K562 (cell line): ENCODE measurements around the gene CYP11A1. TPM values are rescaled to one million over a fixed set of nuclear protein-coding genes. Genes with fewer than 3 reads are reported as not detected.

Experiments used
- ELF4 ChIP-seq: fragments of 450-650 bp; formaldehyde crosslinking; IDR thresholded peaks from 2 replicates; pipeline ENCODE4 v1.4.0; 2022; ENCODE audit warnings: missing genetic modification characterization
- HCFC1 ChIP-seq: IDR thresholded peaks from 2 replicates; pipeline ENCODE4 v1.6.1; 2012; ENCODE audit warnings: low read depth, low read length, improper control_type of control experiment
- MAFF ChIP-seq: IDR thresholded peaks from 2 replicates; pipeline ENCODE4 v1.6.1; 2012; ENCODE audit warnings: low read length, improper control_type of control experiment
- MTA2 ChIP-seq: fragments of 450-650 bp; IDR thresholded peaks from 2 replicates; pipeline ENCODE4 v1.6.1; 2016; ENCODE audit warnings: low read depth
- RAD21 ChIP-seq, 2 experiments: fragments of 250-450 bp in 1 of 2; fragments of 450-650 bp in 1 of 2; sonication (Bioruptor Pico) in 1 of 2; formaldehyde crosslinking in 1 of 2; IDR thresholded peaks in 1 of 2; conservative IDR thresholded peaks in 1 of 2; 2 replicates each; pipeline versions ENCODE4 v1.4.0 to v1.8.0; 2020 to 2022; ENCODE audit warnings: mild to moderate bottlenecking in 2 of 2, moderate library complexity in 1 of 2
- SAP30 ChIP-seq: fragments of 200-600 bp; sonication (generic); IDR thresholded peaks from 2 replicates; pipeline ENCODE4 v1.6.1; 2012; ENCODE audit warnings: borderline replicate concordance, low read depth, mild to moderate bottlenecking, moderate library complexity, low read length, control low read depth, inconsistent platforms; ENCODE audit not compliant: insufficient read depth, poor library complexity, severe bottlenecking
- SREBF2 ChIP-seq: sonication (generic); formaldehyde crosslinking; IDR thresholded peaks from 2 replicates; pipeline ENCODE4 v1.4.0; 2020; ENCODE audit warnings: mild to moderate bottlenecking, missing genetic modification reagents
- SRSF3 ChIP-seq: fragments of 200-400 bp; formaldehyde crosslinking; IDR thresholded peaks from 2 replicates; pipeline ENCODE4 v1.6.1; 2016; ENCODE audit warnings: mild to moderate bottlenecking, low read length, moderate library complexity; ENCODE audit not compliant: insufficient read depth
- TCF3 ChIP-seq: sonication (generic); formaldehyde crosslinking; IDR thresholded peaks from 2 replicates; pipeline ENCODE4 v1.4.0; 2020; ENCODE audit warnings: mild to moderate bottlenecking, missing genetic modification reagents
- YY1 ChIP-seq, 3 experiments: IDR thresholded peaks; 2 replicates each; pipeline ENCODE4 v1.6.1; 2011; ENCODE audit warnings: low read length in 2 of 3, mild to moderate bottlenecking in 2 of 3, moderate library complexity in 2 of 3, borderline replicate concordance in 1 of 3, control low read depth in 1 of 3, low read depth in 1 of 3; ENCODE audit not compliant: insufficient read depth in 3 of 3, insufficient replicate concordance in 2 of 3, control insufficient read depth in 1 of 3, insufficient read length in 1 of 3; ENCODE audit errors: extremely low read depth in 1 of 3
- ZNF583 ChIP-seq: fragments of 250-450 bp; sonication (Bioruptor Pico); IDR thresholded peaks from 2 replicates; pipeline ENCODE4 v1.4.0; 2020
- polyA plus RNA-seq, 8 experiments: library from polyadenylated mRNA; depleted of rRNA in 4 of 8; stranded (reverse) in 5 of 8; unstranded in 3 of 8; fragments of >200 nt; fragmentation: Nextera tagmentation in 2 of 8; fragmentation: Illumina TruSeq in 1 of 8; extraction: Ambion mirVana in 2 of 8; extraction: Trizol in 1 of 8; gene quantifications; 2 replicates each; pipeline versions ENCODE4 v1.2.1 to v1.2.3, GENCODE V29; 2011 to 2014; ENCODE audit warnings: inconsistent platforms in 1 of 8, missing spikeins in 1 of 8
- total RNA-seq, 7 experiments: library from RNA; depleted of rRNA in 6 of 7; stranded (reverse); fragments of >200 nt in 6 of 7; fragmentation: Illumina TruSeq in 2 of 7; extraction: Trizol in 2 of 7; gene quantifications; 2 replicates each; pipeline versions ENCODE4 v1.2.1 to v1.2.3, GENCODE V29; 2011 to 2021; ENCODE audit warnings: low replicate concordance in 1 of 7
- TF ChIP-seq, protein P1 (sequence below): fragments of 450-650 bp; IDR thresholded peaks from 2 replicates; pipeline ENCODE4 v1.6.1; 2016; ENCODE audit warnings: mild to moderate bottlenecking
- TF ChIP-seq, protein P2 (sequence below): fragments of 250-450 bp; sonication (Bioruptor Pico); IDR thresholded peaks from 2 replicates; pipeline ENCODE4 v1.8.0; 2022; ENCODE audit warnings: inconsistent platforms

Gene CYP11A1
- total and polyA plus RNA-seq, 9 of the 15 experiments (the other 6 are each of a cell fraction or from before 2014, with no cell fraction given), result 0.06 to 0.24 (median 0.10) TPM; not detected in 4

DNA sequence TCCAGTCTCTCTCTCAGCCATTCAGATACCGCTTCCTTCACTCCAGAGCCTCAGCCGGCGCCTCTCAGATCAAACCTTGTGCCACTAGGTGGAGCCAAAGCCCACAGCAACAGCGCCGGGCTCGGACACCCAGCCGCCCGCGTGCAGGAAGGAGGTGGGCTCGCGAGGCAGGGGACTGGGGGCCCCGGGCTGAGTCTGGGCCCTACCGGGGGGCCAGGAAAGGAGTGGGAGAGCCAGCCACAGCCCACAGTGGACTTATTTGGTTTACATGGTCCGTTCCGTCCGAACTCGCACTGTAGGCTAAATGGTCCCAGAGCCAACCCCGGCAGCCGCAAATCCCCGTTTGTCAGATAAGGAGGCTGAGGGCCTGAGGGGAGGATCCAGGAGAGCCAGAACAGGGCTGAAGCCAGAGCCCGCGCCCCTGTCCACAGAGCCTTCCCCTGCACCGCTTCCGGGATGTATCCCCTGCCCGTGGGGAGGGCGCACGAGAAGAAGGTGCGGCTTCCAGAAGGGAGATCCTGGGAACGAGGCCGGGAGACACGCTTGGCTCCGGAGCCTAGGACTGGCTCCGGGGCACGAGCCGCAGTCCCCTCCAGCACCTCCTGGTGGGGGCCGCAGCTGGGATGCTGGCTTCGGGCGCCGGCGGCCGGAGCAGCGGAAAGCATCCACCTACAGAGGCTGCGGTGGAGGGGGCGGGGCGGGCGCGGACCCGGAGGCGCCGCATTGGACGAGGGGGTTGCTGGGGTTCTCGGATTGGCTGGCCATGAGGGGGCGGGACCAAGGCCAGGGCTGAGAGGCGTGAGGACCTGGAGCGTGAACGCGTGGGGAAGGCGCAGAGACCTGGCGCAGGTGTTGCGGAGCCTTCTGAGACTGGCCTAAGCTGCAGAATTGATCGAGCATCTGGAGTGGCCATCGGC, 6.5 kb upstream of the CYP11A1 start (continued):
- no peak for TF ChIP-seq ELF4
- TF ChIP-seq TCF3 (CRISPR knock-in tag), result no peak
- TF ChIP-seq SRSF3, result no peak
- peak; percentile 43 for TF ChIP-seq SAP30
- TF ChIP-seq MAFF, result no peak
- TF ChIP-seq, protein P1, sequence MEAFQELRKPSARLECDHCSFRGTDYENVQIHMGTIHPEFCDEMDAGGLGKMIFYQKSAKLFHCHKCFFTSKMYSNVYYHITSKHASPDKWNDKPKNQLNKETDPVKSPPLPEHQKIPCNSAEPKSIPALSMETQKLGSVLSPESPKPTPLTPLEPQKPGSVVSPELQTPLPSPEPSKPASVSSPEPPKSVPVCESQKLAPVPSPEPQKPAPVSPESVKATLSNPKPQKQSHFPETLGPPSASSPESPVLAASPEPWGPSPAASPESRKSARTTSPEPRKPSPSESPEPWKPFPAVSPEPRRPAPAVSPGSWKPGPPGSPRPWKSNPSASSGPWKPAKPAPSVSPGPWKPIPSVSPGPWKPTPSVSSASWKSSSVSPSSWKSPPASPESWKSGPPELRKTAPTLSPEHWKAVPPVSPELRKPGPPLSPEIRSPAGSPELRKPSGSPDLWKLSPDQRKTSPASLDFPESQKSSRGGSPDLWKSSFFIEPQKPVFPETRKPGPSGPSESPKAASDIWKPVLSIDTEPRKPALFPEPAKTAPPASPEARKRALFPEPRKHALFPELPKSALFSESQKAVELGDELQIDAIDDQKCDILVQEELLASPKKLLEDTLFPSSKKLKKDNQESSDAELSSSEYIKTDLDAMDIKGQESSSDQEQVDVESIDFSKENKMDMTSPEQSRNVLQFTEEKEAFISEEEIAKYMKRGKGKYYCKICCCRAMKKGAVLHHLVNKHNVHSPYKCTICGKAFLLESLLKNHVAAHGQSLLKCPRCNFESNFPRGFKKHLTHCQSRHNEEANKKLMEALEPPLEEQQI, result no peak
- no peak for TF ChIP-seq ZNF583 (CRISPR knock-in tag)
- TF ChIP-seq MTA2, result no peak
- TF ChIP-seq HCFC1, result 0 out of 2 replicates have a peak, but pooled peaks have one; percentile 29
- TF ChIP-seq RAD21 (CRISPR knock-in tag; conservative IDR thresholded peaks at IDR 0.05 in 1 of 2, IDR thresholded peaks at IDR 0.05 in 1 of 2), result peak; percentile 93 to 94
- TF ChIP-seq SREBF2 (CRISPR knock-in tag), result no peak
- peak in 1 of 3 experiments; percentile 28 for TF ChIP-seq YY1 (IDR thresholded peaks at IDR 0.05; ENCODE audit: borderline replicate concordance in 1 of 3, control insufficient read depth in 1 of 3, extremely low read depth in 1 of 3, insufficient read depth in 3 of 3, insufficient read length in 1 of 3, insufficient replicate concordance in 2 of 3, low read depth in 1 of 3, low read length in 2 of 3)
- TF ChIP-seq, protein P2, sequence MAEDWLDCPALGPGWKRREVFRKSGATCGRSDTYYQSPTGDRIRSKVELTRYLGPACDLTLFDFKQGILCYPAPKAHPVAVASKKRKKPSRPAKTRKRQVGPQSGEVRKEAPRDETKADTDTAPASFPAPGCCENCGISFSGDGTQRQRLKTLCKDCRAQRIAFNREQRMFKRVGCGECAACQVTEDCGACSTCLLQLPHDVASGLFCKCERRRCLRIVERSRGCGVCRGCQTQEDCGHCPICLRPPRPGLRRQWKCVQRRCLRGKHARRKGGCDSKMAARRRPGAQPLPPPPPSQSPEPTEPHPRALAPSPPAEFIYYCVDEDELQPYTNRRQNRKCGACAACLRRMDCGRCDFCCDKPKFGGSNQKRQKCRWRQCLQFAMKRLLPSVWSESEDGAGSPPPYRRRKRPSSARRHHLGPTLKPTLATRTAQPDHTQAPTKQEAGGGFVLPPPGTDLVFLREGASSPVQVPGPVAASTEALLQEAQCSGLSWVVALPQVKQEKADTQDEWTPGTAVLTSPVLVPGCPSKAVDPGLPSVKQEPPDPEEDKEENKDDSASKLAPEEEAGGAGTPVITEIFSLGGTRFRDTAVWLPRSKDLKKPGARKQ, result no peak
